ENCODE measurements around the gene GRIA3.

GRIA3 gene

GRCh38 chrX:123336666-123337065, 152.6 kb downstream of the GRIA3 start:
- TF ChIP-seq, protein P1, sequence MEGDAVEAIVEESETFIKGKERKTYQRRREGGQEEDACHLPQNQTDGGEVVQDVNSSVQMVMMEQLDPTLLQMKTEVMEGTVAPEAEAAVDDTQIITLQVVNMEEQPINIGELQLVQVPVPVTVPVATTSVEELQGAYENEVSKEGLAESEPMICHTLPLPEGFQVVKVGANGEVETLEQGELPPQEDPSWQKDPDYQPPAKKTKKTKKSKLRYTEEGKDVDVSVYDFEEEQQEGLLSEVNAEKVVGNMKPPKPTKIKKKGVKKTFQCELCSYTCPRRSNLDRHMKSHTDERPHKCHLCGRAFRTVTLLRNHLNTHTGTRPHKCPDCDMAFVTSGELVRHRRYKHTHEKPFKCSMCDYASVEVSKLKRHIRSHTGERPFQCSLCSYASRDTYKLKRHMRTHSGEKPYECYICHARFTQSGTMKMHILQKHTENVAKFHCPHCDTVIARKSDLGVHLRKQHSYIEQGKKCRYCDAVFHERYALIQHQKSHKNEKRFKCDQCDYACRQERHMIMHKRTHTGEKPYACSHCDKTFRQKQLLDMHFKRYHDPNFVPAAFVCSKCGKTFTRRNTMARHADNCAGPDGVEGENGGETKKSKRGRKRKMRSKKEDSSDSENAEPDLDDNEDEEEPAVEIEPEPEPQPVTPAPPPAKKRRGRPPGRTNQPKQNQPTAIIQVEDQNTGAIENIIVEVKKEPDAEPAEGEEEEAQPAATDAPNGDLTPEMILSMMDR (IDR thresholded peaks at IDR 0.05; ENCODE audit: low read depth, low read length), result no peak
- H3K9me3 ChIP-seq (ENCODE audit: severe bottlenecking), result no peaks in the 10 kb centered on the region
- H3K27me3 ChIP-seq (ENCODE audit: insufficient read depth, low read depth, severe bottlenecking), result no peaks in the 10 kb centered on the region
- DNase-seq, result no peak
- no peak overlapping the region for H3K4me3 ChIP-seq (ENCODE audit: low read depth, low read length)
- no peak overlapping the region for H3K27ac ChIP-seq
- no peaks in the 10 kb centered on the region for H3K36me3 ChIP-seq

DNA sequence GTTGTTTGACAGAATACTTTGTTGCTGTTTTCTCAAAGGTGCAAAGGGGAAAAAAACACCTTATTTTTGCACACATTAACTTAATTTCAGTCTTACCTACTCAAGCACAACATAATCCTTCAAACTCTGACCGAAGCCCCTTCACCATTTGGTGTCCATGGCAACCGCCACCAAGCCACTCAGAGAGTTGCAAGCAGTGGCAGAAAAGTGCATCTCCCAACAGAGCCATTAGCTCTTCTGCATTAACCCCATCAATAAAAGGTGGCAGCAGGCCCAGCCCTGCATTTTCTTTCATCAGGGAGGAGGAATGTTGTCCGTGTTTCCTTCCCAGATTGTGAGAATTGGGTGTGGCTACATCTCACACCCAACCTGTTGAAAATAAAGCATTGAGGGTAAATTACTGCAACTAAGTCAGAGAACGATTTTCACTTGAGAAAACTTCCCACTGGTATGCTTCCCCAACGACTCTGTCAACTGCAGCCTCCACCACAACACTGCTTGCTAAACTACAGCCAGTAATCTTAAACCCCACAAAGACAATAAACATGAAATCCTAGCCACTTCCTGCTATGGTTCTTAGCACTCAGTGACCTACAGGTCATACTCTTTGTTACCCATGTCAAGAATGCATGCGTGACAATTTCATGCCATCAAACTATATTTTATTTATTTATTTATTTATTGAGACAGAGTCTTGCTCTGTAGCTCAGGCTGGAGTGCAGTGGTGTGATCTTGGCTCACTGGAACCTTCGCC, 154.0 kb downstream of the GRIA3 start:
- Histone ChIP-seq H3K27ac (no peak overlapping the region), H3K36me3 (no peaks in the 10 kb centered on the region), H3K27me3 (ENCODE audit: insufficient read depth, low read depth, severe bottlenecking) (no peaks in the 10 kb centered on the region), H3K9me3 (ENCODE audit: severe bottlenecking) (no peaks in the 10 kb centered on the region), H3K4me3 (ENCODE audit: low read depth, low read length) (no peak overlapping the region)
- no peak for DNase-seq
- TF ChIP-seq, protein P1 (IDR thresholded peaks at IDR 0.05; ENCODE audit: low read depth, low read length), result no peak

DNA sequence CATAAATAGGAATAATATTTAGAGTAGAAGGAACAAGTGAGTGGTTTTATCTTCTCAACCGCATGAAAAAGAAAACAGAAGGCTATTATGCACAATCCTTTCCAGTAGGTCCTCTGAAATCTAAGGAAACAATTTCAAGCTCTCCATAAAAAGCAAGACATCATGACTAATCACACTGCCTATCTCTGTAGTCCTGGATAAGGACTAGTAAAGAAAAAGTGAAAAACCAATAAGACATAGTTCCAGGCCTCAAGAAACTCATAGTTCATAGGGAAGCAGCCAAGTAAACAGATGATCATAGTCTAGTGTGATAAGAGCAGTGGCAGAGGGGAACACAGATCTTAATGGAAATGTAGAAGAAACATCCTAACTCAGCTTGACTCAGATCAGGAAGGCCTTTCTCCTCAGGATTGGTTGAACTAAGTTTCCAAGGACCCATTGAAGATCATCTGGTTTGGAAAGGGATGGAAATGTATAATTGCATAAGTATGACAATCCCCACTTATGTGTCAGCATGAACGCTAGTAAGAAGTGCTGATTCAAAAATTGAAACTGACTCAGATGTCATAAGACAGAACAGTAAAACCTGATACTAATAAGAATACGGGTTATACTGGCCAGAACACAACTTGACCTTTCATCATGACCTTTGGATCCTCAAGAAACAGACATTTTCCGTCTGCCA, 155.3 kb downstream of the GRIA3 start:
- Histone ChIP-seq H3K36me3 (no peaks in the 10 kb centered on the region), H3K9me3 (ENCODE audit: severe bottlenecking) (no peaks in the 10 kb centered on the region), H3K27ac (no peak overlapping the region), H3K4me3 (ENCODE audit: low read depth, low read length) (no peak overlapping the region), H3K27me3 (ENCODE audit: insufficient read depth, low read depth, severe bottlenecking) (no peaks in the 10 kb centered on the region)
- no peak for DNase-seq
- TF ChIP-seq, protein P1 (IDR thresholded peaks at IDR 0.05; ENCODE audit: low read depth, low read length), result no peak

GRCh38 chrX:123340696-123341095, 156.6 kb downstream of the GRIA3 start:
- Histone ChIP-seq H3K9me3 (ENCODE audit: severe bottlenecking) (no peaks in the 10 kb centered on the region), H3K27ac (no peak overlapping the region), H3K4me3 (ENCODE audit: low read depth, low read length) (no peak overlapping the region), H3K27me3 (ENCODE audit: insufficient read depth, low read depth, severe bottlenecking) (no peaks in the 10 kb centered on the region), H3K36me3 (no peaks in the 10 kb centered on the region)
- TF ChIP-seq, protein P1 (IDR thresholded peaks at IDR 0.05; ENCODE audit: low read depth, low read length), result no peak
- no peak for DNase-seq

- Histone ChIP-seq H3K9me3 (ENCODE audit: severe bottlenecking) (no peaks in the 10 kb centered on the region), H3K27ac (no peak overlapping the region), H3K4me3 (ENCODE audit: low read depth, low read length) (no peak overlapping the region), H3K36me3 (no peaks in the 10 kb centered on the region), H3K27me3 (ENCODE audit: insufficient read depth, low read depth, severe bottlenecking) (peaks cover 7% of the 10 kb centered on the region)
- TF ChIP-seq, protein P1 (IDR thresholded peaks at IDR 0.05; ENCODE audit: low read depth, low read length), result no peak
- DNase-seq, result no peak
Observed at GRCh38 chrX:123348468-123348867, 164.4 kb downstream of the GRIA3 start.

Data from WERI-Rb-1 (cell line).